Stimulated activated memory B cell treated with anti-CD40 and anti-IgM and Interleukin-4, amounts not matched to agents 10 μg/mL and 1 μg/mL and 100 μg/mL, for 72 hours (primary cell): ENCODE data around the gene ARID1B.
A peak's percentile ranks its signal among the peaks of the same experiment; 100 is the strongest.

Experiments used
- ATAC-seq: fragments of 150-1000 bp; cut with Tn5 transposase; 2 replicates; pipeline ENCODE4 v1.10.0; 2021
- H3K27ac Mint-ChIP-seq: one replicate; pipeline ENCODE4 v1.8.0; 2022; ENCODE audit warnings: mild to moderate bottlenecking, mixed read lengths
- H3K27me3 Mint-ChIP-seq: one replicate; pipeline ENCODE4 v1.8.0; 2022; ENCODE audit warnings: mixed read lengths
- H3K36me3 Mint-ChIP-seq: one replicate; pipeline ENCODE4 v1.8.0; 2022; ENCODE audit warnings: mixed read lengths
- H3K4me1 Mint-ChIP-seq: one replicate; pipeline ENCODE4 v1.8.0; 2022; ENCODE audit warnings: mixed read lengths
- H3K4me3 Mint-ChIP-seq: one replicate; pipeline ENCODE4 v1.8.0; 2022; ENCODE audit warnings: mild to moderate bottlenecking, moderate library complexity, mixed read lengths
- H3K9me3 Mint-ChIP-seq: one replicate; pipeline ENCODE4 v1.8.0; 2022; ENCODE audit warnings: mixed read lengths

Gene ARID1B

GRCh38 chr6:157152556-157152955 is 375.4 kb downstream of the ARID1B start:
- Mint-ChIP-seq H3K27ac (peak overlapping the region; percentile 26), H3K4me3 (no peak overlapping the region), H3K9me3 (no peaks in the 10 kb centered on the region), H3K27me3 (no peaks in the 10 kb centered on the region), H3K4me1 (no peaks in the 10 kb centered on the region), H3K36me3 (peaks cover 56% of the 10 kb centered on the region)
- ATAC-seq = no peak

DNA sequence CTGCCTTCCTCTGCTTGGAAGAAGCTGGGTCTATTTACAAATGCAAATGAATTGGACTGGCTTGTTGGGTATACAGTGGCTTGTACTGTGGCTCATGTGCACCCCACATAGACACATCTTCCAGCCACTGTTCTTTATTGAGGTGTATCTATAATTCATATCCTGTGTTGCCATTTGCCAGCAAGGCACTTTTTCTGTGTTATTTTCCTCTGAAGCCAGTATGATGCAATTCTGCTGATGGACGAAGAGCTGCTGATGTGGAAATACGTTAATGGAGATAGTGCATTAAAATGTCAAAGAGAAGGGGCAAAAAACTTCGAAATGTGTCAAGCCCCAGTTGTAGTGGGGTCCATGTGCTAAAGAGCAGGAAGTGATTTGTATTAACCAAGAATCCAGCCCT is 378.6 kb downstream of the ARID1B start:
- no peak for ATAC-seq
- Mint-ChIP-seq H3K9me3 (no peaks in the 10 kb centered on the region), H3K27ac (no peak overlapping the region), H3K36me3 (peaks cover 62% of the 10 kb centered on the region), H3K4me3 (no peak overlapping the region), H3K4me1 (no peaks in the 10 kb centered on the region), H3K27me3 (no peaks in the 10 kb centered on the region)

GRCh38 chr6:157157258-157157657 is 380.1 kb downstream of the ARID1B start:
- Mint-ChIP-seq H3K4me3 (no peak overlapping the region), H3K9me3 (no peaks in the 10 kb centered on the region), H3K27ac (no peak overlapping the region), H3K27me3 (no peaks in the 10 kb centered on the region), H3K36me3 (peaks cover 57% of the 10 kb centered on the region), H3K4me1 (no peaks in the 10 kb centered on the region)
- ATAC-seq = no peak

- Mint-ChIP-seq H3K36me3 (peaks cover 49% of the 10 kb centered on the region), H3K4me3 (no peak overlapping the region), H3K27ac (peak overlapping the region; percentile 44), H3K9me3 (no peaks in the 10 kb centered on the region), H3K4me1 (no peaks in the 10 kb centered on the region), H3K27me3 (no peaks in the 10 kb centered on the region)
- ATAC-seq = no peak
Measured at GRCh38 chr6:157158456-157158855, 381.3 kb downstream of the ARID1B start.

DNA sequence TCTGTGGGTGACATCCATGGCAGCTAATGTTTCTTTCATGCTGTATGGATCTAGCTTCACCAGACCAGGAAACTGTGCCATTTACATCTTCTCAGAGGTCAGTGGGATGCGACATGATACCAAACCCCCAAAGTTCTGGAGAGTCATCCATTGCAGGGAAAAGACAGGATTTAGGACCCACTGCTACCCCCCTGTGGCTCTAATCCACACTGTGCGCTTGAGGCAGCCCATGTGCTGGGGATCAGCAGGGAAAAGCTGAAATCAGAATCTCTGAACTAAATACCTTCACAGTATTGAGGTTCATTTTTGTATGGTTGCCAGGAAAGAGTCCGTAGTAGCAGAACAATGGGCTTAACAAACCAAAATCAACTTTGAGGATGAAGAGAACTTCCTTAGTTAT is 381.7 kb downstream of the ARID1B start:
- Mint-ChIP-seq H3K27ac (peak overlapping the region; percentile 44), H3K4me1 (no peaks in the 10 kb centered on the region), H3K36me3 (peaks cover 48% of the 10 kb centered on the region), H3K27me3 (no peaks in the 10 kb centered on the region), H3K9me3 (no peaks in the 10 kb centered on the region), H3K4me3 (no peak overlapping the region)
- no peak for ATAC-seq

- H3K27ac Mint-ChIP-seq = peak overlapping the region; percentile 44
- peaks cover 45% of the 10 kb centered on the region for H3K36me3 Mint-ChIP-seq
Measured at GRCh38 chr6:157159348-157159747, 382.2 kb downstream of the ARID1B start.

GRCh38 chr6:157161912-157162311 is 384.7 kb downstream of the ARID1B start:
- Mint-ChIP-seq H3K4me3 (no peak overlapping the region), H3K4me1 (no peaks in the 10 kb centered on the region), H3K36me3 (peaks cover 32% of the 10 kb centered on the region), H3K9me3 (no peaks in the 10 kb centered on the region), H3K27me3 (no peaks in the 10 kb centered on the region), H3K27ac (no peak overlapping the region)
- ATAC-seq = no peak

More at GRCh38 chr6:157159348-157159747, 382.2 kb downstream of the ARID1B start:
- Mint-ChIP-seq H3K27me3 (no peaks in the 10 kb centered on the region), H3K4me1 (no peaks in the 10 kb centered on the region), H3K9me3 (no peaks in the 10 kb centered on the region), H3K4me3 (no peak overlapping the region)
- no peak for ATAC-seq

DNA sequence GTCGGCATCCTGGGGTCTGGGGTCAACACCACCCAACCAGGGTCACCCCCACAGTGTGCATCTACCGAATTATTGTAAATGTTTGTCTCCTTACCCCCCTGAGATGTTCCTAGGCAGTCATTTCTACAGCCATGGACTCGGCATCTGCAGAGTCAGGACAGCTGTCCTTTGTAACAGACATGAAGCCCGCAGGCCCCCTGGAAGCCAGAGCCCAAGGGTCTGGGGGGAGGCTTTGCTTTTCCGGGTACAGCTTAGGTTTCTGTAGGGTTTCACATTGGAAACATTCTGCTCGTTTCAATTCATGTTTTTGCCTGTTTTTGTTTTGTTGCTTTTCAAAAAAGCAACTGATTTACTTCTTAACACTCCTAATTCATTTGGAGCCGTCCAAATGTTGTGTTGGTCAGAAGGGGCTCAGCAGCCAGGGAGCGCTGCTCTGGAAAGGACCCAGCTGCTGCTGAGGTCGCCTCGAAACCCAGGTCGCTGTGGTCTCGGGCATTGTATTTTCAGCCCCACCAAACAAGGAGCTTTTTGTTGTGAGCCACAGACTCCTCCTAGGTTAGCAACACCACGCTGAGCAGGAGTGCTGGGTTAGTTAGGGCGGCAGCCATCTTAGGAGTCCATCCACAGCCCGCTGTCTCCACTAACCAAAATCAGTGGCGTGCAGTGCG is 385.7 kb downstream of the ARID1B start:
- Mint-ChIP-seq H3K9me3 (no peaks in the 10 kb centered on the region), H3K4me1 (no peaks in the 10 kb centered on the region), H3K27ac (peak overlapping the region; percentile 65), H3K4me3 (no peak overlapping the region), H3K36me3 (peaks cover 37% of the 10 kb centered on the region), H3K27me3 (no peaks in the 10 kb centered on the region)
- ATAC-seq = no peak

GRCh38 chr6:157163434-157164159 is 386.4 kb downstream of the ARID1B start:
- Mint-ChIP-seq H3K9me3 (no peaks in the 10 kb centered on the region), H3K36me3 (peaks cover 44% of the 10 kb centered on the region), H3K4me1 (no peaks in the 10 kb centered on the region), H3K4me3 (no peak overlapping the region), H3K27ac (peak overlapping the region; percentile 65), H3K27me3 (no peaks in the 10 kb centered on the region)
- no peak for ATAC-seq

DNA sequence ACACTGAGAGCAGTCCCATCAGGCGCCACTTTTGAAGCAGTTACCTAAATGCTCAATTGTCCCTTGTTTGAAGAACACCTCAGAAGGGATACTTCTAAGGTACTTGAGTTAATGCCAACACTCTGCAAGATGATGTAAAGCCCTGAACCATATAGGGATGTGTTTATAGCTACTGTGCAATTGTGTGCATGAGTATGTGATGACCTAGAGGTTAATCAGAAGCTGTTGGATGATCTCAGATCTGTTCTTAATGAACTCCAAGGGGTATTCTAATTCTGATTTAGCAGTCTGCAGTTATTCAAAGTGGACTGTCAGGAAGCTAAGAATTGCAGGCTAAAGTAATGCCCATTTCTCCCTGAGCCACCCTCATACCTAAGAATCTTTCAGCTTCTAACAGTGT is 387.8 kb downstream of the ARID1B start:
- Mint-ChIP-seq H3K9me3 (no peaks in the 10 kb centered on the region), H3K36me3 (peaks cover 49% of the 10 kb centered on the region), H3K27me3 (no peaks in the 10 kb centered on the region), H3K4me3 (no peak overlapping the region), H3K4me1 (no peaks in the 10 kb centered on the region), H3K27ac (no peak overlapping the region)
- ATAC-seq = no peak

- Mint-ChIP-seq H3K36me3 (peaks cover 40% of the 10 kb centered on the region), H3K4me3 (no peak overlapping the region), H3K4me1 (no peaks in the 10 kb centered on the region), H3K27ac (no peak overlapping the region), H3K9me3 (no peaks in the 10 kb centered on the region), H3K27me3 (no peaks in the 10 kb centered on the region)
- ATAC-seq = no peak
Measured at GRCh38 chr6:157166784-157167183, 389.6 kb downstream of the ARID1B start.

GRCh38 chr6:157167837-157168236 is 390.7 kb downstream of the ARID1B start:
- Mint-ChIP-seq H3K9me3 (no peaks in the 10 kb centered on the region), H3K36me3 (peaks cover 42% of the 10 kb centered on the region), H3K4me1 (no peaks in the 10 kb centered on the region), H3K27ac (no peak overlapping the region), H3K4me3 (no peak overlapping the region), H3K27me3 (no peaks in the 10 kb centered on the region)
- no peak for ATAC-seq

- Mint-ChIP-seq H3K27ac (no peak overlapping the region), H3K9me3 (no peaks in the 10 kb centered on the region), H3K27me3 (no peaks in the 10 kb centered on the region), H3K36me3 (peaks cover 44% of the 10 kb centered on the region), H3K4me3 (no peak overlapping the region), H3K4me1 (no peaks in the 10 kb centered on the region)
- ATAC-seq = no peak
Measured at GRCh38 chr6:157168471-157168870, 391.3 kb downstream of the ARID1B start.

GRCh38 chr6:157169226-157169625 is 392.0 kb downstream of the ARID1B start:
- no peaks in the 10 kb centered on the region for H3K4me1 Mint-ChIP-seq
- peaks cover 46% of the 10 kb centered on the region for H3K36me3 Mint-ChIP-seq
- H3K9me3 Mint-ChIP-seq = no peaks in the 10 kb centered on the region
- H3K27me3 Mint-ChIP-seq = no peaks in the 10 kb centered on the region
- no peak overlapping the region for H3K27ac Mint-ChIP-seq
- no peak overlapping the region for H3K4me3 Mint-ChIP-seq
- no peak for ATAC-seq

DNA sequence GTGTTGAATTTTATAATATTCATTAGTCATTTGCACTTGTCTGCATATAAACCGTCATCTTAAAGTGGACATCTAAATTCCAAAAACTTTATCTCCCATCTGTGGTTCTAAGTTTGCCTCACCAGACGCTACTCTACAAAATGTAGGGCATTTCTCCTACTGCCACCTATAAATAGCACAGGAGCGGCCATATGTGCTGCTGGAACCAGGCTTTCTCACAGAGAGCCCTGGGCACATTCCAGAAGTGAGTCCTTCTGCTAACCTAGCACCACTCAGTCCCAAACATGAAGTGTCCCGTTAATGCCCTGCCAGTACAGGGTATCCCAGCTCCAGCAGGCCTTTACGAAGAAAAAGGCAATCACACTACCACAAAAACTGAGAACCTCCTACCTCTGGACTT is 392.5 kb downstream of the ARID1B start:
- no peak for ATAC-seq

DNA sequence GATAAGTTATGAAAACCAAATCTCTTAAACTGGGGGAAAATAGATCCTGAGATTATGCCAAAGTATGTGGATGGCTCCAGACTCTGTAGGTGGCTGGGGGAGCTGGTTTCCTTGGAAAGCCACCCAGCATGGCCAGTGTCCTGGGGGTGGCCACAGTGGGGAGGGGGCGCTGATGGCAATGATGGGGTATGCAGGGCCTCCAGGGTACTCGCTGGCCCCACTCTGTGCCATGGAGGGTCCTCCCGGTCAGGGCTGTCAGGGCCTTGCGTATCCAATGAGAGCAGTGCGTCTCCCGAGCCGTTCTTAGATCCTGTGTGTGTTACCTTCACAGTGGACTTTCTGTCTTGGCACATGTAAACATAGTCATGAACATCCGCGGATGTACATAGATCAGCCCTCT is 393.4 kb downstream of the ARID1B start:
- Mint-ChIP-seq H3K9me3 (no peaks in the 10 kb centered on the region), H3K27me3 (no peaks in the 10 kb centered on the region), H3K4me3 (no peak overlapping the region), H3K27ac (no peak overlapping the region), H3K36me3 (peaks cover 48% of the 10 kb centered on the region), H3K4me1 (no peaks in the 10 kb centered on the region)
- ATAC-seq = no peak

More for the DNA sequence above, 392.5 kb downstream of the ARID1B start:
- Mint-ChIP-seq H3K27me3 (no peaks in the 10 kb centered on the region), H3K9me3 (no peaks in the 10 kb centered on the region), H3K36me3 (peaks cover 48% of the 10 kb centered on the region), H3K4me3 (no peak overlapping the region), H3K27ac (no peak overlapping the region), H3K4me1 (no peaks in the 10 kb centered on the region)
